ENCODE measurements around the gene SIN3A. TPM values are rescaled to one million over a fixed set of nuclear protein-coding genes. Genes with fewer than 3 reads are reported as not detected.

Gene SIN3A
- total RNA-seq, 1 donor from 2014 or later: 54.0 TPM

- Mint-ChIP-seq H3K9me3 (ENCODE audit: unreplicated experiment) (no peaks in the 10 kb centered on the region), H3K27ac (ENCODE audit: unreplicated experiment) (no peak overlapping the region), H3K27me3 (ENCODE audit: low read depth, unreplicated experiment) (no peaks in the 10 kb centered on the region), H3K36me3 (ENCODE audit: low read depth, unreplicated experiment) (peaks cover 8% of the 10 kb centered on the region), H3K4me3 (ENCODE audit: unreplicated experiment) (no peak overlapping the region), H3K4me1 (ENCODE audit: low read depth, unreplicated experiment) (peaks cover 2% of the 10 kb centered on the region)
- TF ChIP-seq EZH2 (IDR thresholded peaks at IDR 0.05; ENCODE audit: insufficient read depth, low read length): no peak
- TF ChIP-seq CTCF (IDR thresholded peaks at IDR 0.05; ENCODE audit: insufficient read depth, low read depth, low read length): no peak
- Histone ChIP-seq H3K9me3 (ENCODE audit: insufficient read depth, low read depth, low read length) (no peaks in the 10 kb centered on the region), H3K9ac (ENCODE audit: low read length) (no peak overlapping the region), H3K27ac (ENCODE audit: low read depth, low read length) (no peak overlapping the region), H3K4me3 (ENCODE audit: insufficient read depth, low read depth, low read length) (no peak overlapping the region), H3K79me2 (ENCODE audit: insufficient read depth, low read length) (no peaks in the 10 kb centered on the region), H2AFZ (ENCODE audit: low read depth, low read length) (no peak overlapping the region), H3K36me3 (ENCODE audit: insufficient read depth, low read length) (peaks cover 6% of the 10 kb centered on the region), H4K20me1 (ENCODE audit: insufficient read depth, low read length) (peaks cover 2% of the 10 kb centered on the region), H3K27me3 (ENCODE audit: insufficient read depth, low read length) (no peaks in the 10 kb centered on the region), H3K4me1 (ENCODE audit: insufficient read depth, low read length) (no peaks in the 10 kb centered on the region), H3K4me2 (ENCODE audit: low read length) (no peak overlapping the region)
- FAIRE-seq: no peak
- DNase-seq (ENCODE audit: low read depth): no peak
These were observed 96.1 kb downstream of the SIN3A start for GRCh38 chr15:75355369-75355768.

- Histone ChIP-seq H3K27ac (ENCODE audit: low read depth, low read length) (no peak overlapping the region), H3K4me1 (ENCODE audit: insufficient read depth, low read length) (no peaks in the 10 kb centered on the region), H3K4me3 (ENCODE audit: insufficient read depth, low read depth, low read length) (no peak overlapping the region), H3K4me2 (ENCODE audit: low read length) (no peak overlapping the region), H3K9ac (ENCODE audit: low read length) (no peak overlapping the region), H4K20me1 (ENCODE audit: insufficient read depth, low read length) (no peaks in the 10 kb centered on the region), H3K27me3 (ENCODE audit: insufficient read depth, low read length) (peaks cover 4% of the 10 kb centered on the region), H3K79me2 (ENCODE audit: insufficient read depth, low read length) (no peaks in the 10 kb centered on the region), H3K36me3 (ENCODE audit: insufficient read depth, low read length) (peaks cover 6% of the 10 kb centered on the region), H3K9me3 (ENCODE audit: insufficient read depth, low read depth, low read length) (peaks cover 2% of the 10 kb centered on the region), H2AFZ (ENCODE audit: low read depth, low read length) (no peak overlapping the region)
- TF ChIP-seq EZH2 (IDR thresholded peaks at IDR 0.05; ENCODE audit: insufficient read depth, low read length) (no peak), CTCF (IDR thresholded peaks at IDR 0.05; ENCODE audit: insufficient read depth, low read depth, low read length) (no peak)
- FAIRE-seq: no peak
- no peak for DNase-seq (ENCODE audit: low read depth)
- Mint-ChIP-seq H3K4me3 (ENCODE audit: unreplicated experiment) (no peak overlapping the region), H3K27me3 (ENCODE audit: low read depth, unreplicated experiment) (no peaks in the 10 kb centered on the region), H3K4me1 (ENCODE audit: low read depth, unreplicated experiment) (no peaks in the 10 kb centered on the region), H3K36me3 (ENCODE audit: low read depth, unreplicated experiment) (peaks cover 8% of the 10 kb centered on the region), H3K27ac (ENCODE audit: unreplicated experiment) (no peak overlapping the region), H3K9me3 (ENCODE audit: unreplicated experiment) (no peaks in the 10 kb centered on the region)
These were observed 97.0 kb downstream of the SIN3A start for GRCh38 chr15:75354454-75354853.

- H3K27ac Mint-ChIP-seq (ENCODE audit: unreplicated experiment): no peak overlapping the region
These were observed 97.9 kb downstream of the SIN3A start for GRCh38 chr15:75353604-75354003.

More at GRCh38 chr15:75353604-75354003, 97.9 kb downstream of the SIN3A start:
- H3K36me3 ChIP-seq (ENCODE audit: insufficient read depth, low read length): peaks cover 5% of the 10 kb centered on the region
- no peak overlapping the region for H2AFZ ChIP-seq (ENCODE audit: low read depth, low read length)
- peaks cover 5% of the 10 kb centered on the region for H3K4me1 ChIP-seq (ENCODE audit: insufficient read depth, low read length)
- no peak overlapping the region for H3K4me3 ChIP-seq (ENCODE audit: insufficient read depth, low read depth, low read length)
- no peaks in the 10 kb centered on the region for H3K27me3 Mint-ChIP-seq (ENCODE audit: low read depth, unreplicated experiment)
- no peak overlapping the region for H3K4me2 ChIP-seq (ENCODE audit: low read length)
- H3K9me3 ChIP-seq (ENCODE audit: insufficient read depth, low read depth, low read length): peaks cover 2% of the 10 kb centered on the region
- H3K9me3 Mint-ChIP-seq (ENCODE audit: unreplicated experiment): no peaks in the 10 kb centered on the region
- H3K36me3 Mint-ChIP-seq (ENCODE audit: low read depth, unreplicated experiment): peaks cover 8% of the 10 kb centered on the region
- no peak overlapping the region for H3K27ac ChIP-seq (ENCODE audit: low read depth, low read length)
- TF ChIP-seq CTCF (IDR thresholded peaks at IDR 0.05; ENCODE audit: insufficient read depth, low read depth, low read length) (no peak), EZH2 (IDR thresholded peaks at IDR 0.05; ENCODE audit: insufficient read depth, low read length) (no peak)
- H3K4me3 Mint-ChIP-seq (ENCODE audit: unreplicated experiment): no peak overlapping the region
- FAIRE-seq (no peak), DNase-seq (ENCODE audit: low read depth) (no peak)
- H3K79me2 ChIP-seq (ENCODE audit: insufficient read depth, low read length): no peaks in the 10 kb centered on the region
- H3K27me3 ChIP-seq (ENCODE audit: insufficient read depth, low read length): peaks cover 11% of the 10 kb centered on the region
- H3K4me1 Mint-ChIP-seq (ENCODE audit: low read depth, unreplicated experiment): no peaks in the 10 kb centered on the region
- H3K9ac ChIP-seq (ENCODE audit: low read length): no peak overlapping the region
- no peaks in the 10 kb centered on the region for H4K20me1 ChIP-seq (ENCODE audit: insufficient read depth, low read length)
